Stimulated activated CD8-positive, alpha-beta memory T cell treated with anti-CD3 and anti-CD28 coated beads, Interleukin-15, amount 100 ng/mL, for 24 hours (primary cell): ENCODE measurements around the gene MIS12.
A peak's percentile ranks its signal among the peaks of the same experiment; 100 is the strongest.

ENCODE experiments used
- DNase-seq: peaks from one replicate; pipeline ENCODE4 v3.0.0-alpha.2; 2020; ENCODE audit warnings: low read depth

The MIS12 gene, protein sequence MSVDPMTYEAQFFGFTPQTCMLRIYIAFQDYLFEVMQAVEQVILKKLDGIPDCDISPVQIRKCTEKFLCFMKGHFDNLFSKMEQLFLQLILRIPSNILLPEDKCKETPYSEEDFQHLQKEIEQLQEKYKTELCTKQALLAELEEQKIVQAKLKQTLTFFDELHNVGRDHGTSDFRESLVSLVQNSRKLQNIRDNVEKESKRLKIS

DNA sequence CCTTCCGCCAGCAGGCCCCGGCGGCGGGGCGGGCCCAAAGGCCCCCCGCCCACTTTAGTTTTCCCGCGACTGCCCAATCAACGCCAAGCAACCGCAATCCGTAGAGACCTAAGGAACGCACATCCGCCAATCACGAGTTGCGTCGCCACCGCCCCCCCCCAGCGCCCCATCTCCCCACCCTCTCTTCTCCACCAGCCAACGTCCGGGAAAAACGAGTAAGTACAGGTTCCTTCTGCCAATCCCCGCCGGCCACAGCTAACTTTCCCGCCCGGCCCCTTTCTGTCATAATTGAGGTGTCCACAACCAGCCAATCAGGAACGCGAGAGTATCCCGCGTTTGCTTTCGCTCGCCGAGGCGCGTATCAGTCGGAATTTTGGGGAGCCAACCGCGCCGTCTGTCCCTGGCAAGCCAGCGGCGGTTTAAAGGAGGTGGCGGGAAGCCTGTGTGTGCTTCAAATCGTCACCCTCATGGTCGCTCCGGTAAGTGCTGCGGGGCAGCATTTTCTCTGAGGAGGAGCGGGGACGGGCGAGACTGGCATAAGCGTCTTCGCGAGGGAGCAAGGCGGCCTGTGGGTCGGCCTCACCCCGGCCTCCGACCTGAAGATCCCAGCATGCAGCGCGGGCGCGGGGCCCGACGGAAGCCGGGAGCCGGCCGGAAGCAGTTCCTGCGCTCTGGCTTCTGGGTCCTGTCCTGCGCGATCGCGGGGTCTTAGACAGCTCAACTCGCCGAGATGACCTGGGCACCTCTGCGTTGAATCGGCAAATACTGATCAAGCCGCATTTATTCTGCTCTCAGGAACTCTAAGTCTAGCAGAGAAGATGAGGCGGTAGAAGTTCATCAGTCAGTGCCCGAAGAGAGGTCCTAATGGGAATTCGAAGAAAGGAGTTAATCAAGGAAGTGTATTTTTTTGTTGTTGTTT lies at the start of gene MIS12:
TSS of gene MIS12 (plus strand) at position 361 of the 919 bp plus-strand sequence. CDS start 2,297 bp downstream, outside the sequence.
- peak; percentile 86 for DNase-seq

DNA sequence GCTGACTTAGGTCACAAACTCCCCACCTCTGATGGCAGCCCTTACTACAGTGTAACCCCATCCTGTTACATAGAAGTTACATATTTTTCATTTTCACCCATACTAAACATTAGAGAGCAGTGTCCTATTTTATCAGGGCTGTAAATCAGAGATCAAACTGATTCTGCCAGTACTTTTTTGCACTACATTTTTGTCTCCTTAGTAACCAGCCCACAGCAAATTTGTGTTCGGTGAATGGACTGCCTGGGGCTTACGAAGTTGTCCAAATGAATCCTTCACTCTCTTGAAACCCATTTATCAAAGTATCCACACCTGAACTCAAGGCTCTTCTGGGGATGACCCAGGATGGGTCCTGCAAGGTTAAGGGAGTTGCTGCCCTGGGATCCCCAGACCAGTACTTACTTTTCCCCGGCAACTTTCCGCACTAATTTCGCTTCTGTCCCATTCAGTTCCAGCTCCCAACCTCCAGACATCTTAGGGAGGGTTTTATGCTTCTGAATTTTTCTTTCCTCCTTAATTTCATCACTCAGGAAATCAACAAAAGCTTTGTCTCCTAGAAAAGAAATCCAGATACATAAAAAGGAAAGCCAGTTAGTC lies 48.5 kb upstream of the MIS12 start:
- DNase-seq = no peak

DNA sequence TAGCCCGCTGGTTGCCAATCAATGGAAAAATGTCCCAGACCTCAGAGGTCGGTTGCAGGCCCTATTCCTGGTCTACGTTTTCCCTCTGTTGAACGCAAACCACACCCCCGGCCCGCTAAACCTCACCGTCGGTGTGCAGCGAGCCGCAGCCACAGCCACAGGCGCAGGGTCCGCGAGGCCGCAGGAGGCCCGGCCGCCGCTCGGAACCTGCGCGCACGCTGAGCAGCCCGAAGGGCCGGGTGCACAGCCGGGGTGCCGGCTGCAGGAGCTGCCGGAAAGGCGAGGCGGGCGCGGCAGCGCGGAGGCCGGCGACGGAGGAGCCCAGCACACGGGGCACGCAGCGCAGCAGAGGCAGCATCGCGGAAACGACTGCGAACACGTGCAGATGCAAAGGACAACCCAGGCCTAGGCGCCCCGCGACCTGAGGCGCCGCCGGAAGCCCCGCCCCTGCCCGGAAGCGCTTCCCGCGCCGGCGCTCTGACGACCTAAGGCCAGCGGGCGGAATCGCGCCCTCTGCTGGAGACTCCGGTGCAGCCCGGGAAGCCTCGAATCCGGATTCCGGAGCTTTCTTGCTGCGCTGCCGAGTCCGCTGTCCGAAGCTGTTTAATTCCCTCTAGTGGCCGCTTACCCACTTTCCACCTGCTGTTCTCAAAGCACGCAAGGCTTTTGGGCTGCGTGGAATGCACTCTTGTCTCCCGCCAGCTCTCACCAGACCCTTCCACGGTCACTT lies 47.5 kb upstream of the MIS12 start, which contains the start of gene C1QBP:
TSS of gene C1QBP (minus strand) at position 440 of the 730 bp plus-strand sequence. CDS start at position 358, 82 bp downstream.
- DNase-seq = peak; percentile 93

DNA sequence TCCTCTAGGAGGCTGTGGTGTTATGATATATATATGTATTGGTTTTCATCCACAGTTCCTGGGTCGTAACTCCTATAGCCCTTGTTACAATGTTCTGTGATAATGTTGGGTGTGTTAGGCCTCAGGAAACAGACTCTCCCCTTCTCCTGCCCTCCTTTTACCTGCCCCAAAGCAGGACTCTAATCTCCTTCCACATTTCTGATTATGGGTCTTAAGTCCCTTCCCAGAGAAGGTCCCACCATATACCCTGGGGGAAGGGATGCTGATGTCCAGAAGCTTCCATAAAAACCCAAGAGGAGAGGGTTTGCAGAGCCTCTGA lies 47.0 kb upstream of the MIS12 start:
- no peak for DNase-seq

- no peak for DNase-seq
These were observed 42.6 kb upstream of the MIS12 start for GRCh38 chr17:5443728-5444127.

DNA sequence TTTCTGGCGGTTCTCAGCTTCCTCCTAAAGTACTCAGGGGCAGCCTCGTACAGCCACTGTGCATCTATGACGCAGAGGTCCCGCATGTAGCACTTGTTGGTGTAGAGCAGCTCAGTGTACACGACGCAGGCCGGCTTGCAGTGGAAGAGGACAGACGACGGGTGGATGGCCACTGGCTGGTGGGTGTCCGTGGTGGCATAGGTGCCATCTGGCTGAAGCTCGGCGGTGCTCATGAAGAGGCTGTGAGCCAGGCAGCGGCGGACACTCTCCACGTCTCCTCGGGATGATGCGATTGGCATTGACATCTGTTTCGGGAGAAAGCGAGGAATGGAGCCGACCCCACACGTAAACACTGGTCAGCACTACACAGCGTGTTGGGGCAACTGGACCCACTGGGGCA lies 42.2 kb upstream of the MIS12 start:
- DNase-seq = no peak

DNA sequence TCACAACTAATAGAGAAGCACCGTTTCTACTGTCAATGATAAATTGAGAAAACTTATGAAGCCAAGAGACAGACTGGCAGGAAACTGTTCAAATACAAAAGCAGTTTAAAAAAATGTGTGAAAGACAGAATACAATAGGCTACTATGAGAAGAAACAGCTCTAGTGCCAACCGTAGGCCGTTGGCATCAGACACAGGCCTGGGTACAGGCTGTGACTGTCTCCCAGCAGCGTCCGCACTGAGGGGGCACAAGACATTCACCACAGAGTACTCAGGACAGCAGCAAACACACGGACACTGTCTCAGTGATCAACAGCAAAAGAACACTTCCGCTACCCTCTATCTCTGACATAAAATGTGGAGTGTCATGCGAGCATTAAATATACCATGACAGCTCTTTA lies 39.6 kb upstream of the MIS12 start:
- DNase-seq = no peak

GRCh38 chr17:5464717-5465507 lies 21.5 kb upstream of the MIS12 start:
- no peak for DNase-seq

- no peak for DNase-seq
These were observed 20.1 kb upstream of the MIS12 start for GRCh38 chr17:5466295-5466694.

- DNase-seq = no peak
These were observed 18.9 kb upstream of the MIS12 start for GRCh38 chr17:5467416-5467815.

DNA sequence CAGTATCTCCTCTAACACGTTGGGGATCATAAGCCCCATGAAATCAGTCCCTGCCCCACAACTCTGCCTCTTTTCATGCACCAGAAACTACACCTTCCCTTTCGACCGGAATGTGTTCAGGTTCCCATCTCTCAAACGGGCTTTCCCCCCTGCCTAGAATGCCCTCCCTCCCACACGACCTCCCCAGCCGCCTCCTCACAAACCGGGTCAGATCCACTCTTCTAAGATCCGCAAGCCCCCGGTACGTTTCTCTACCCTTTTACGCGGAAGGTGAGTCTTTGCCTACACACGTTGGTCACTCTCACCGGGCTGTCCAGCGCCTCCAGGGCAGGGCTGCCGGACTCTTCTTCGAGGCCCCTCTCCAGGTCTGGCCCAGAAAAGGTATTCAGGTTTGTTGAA lies 18.3 kb upstream of the MIS12 start:
- DNase-seq = no peak

DNA sequence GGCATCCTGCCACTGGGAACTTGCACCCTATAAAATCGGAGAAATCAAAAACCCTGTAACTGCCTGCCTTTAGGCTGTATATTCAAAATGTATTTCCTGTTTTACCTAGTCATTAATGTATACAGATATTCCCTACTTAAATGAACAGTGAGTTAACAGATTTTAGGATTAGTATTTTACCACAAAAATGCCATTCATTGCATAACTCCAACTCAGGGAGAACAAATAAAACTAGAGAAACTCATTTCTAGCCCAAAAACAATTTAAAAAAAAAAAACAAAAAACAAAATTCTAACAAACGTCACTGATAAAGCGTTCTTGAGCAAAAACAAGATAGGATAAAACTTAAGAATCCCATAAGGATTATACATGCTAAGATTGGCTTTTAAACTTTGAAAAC lies 13.9 kb upstream of the MIS12 start:
- DNase-seq = no peak

DNA sequence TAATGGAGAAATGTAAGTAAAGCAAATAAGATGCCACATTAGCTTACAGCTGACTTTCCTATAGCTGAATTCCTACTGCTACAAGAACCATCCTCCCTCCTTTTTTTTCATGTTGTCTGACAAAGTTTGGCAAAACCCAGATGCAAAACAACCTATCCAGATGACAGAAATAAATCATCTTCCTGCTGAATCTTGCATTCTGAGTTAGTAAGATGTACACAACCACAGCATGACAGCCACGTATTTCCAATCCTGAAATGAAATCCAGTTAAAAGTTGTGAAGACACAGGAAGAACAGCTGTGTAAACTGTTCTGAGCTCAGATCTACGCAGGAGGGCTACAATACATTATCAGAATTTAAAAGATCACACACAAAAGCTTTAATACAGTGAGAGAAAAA lies 12.5 kb upstream of the MIS12 start:
- no peak for DNase-seq

- DNase-seq = no peak
These were observed 7.4 kb upstream of the MIS12 start for GRCh38 chr17:5478992-5479391.

- no peak for DNase-seq
These were observed 5.4 kb upstream of the MIS12 start for GRCh38 chr17:5480962-5481361.

DNA sequence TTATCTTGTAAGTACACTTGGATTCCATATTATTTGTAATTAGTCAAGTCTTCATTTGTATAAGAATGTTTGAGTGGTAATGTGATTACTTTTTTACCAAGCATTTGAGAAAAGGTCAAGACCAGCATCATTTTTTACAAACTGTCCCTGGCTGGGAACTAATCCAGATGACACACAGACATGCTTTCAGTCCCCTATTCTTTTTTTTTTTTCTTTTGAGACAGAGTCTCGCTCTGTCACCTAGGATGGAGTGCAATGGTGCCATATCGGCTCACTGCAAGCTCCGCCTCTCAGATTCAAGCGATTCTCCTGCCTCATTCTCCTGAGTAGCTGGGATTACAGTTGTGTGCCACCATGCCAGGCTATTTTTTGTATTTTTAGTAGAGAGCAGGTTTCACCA lies 4.9 kb upstream of the MIS12 start:
- DNase-seq = no peak

- no peak for DNase-seq
These were observed 828 bp upstream of the MIS12 start, which contains the start of gene DERL2 for GRCh38 chr17:5485270-5486205. TSS of gene DERL2 (minus strand) at chr17:5486178. CDS start at chr17:5486161, 17 bp downstream.

DNA sequence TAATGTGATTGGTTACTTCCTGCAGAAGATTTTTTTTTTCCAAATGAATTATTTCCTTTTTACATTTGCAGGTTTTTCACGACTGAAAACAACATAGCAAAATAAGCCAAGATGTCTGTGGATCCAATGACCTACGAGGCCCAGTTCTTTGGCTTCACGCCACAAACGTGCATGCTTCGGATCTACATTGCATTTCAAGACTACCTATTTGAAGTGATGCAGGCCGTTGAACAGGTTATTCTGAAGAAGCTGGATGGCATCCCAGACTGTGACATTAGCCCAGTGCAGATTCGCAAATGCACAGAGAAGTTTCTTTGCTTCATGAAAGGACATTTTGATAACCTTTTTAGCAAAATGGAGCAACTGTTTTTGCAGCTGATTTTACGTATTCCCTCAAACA lies 2.4 kb downstream of the MIS12 start:
- DNase-seq = no peak

DNA sequence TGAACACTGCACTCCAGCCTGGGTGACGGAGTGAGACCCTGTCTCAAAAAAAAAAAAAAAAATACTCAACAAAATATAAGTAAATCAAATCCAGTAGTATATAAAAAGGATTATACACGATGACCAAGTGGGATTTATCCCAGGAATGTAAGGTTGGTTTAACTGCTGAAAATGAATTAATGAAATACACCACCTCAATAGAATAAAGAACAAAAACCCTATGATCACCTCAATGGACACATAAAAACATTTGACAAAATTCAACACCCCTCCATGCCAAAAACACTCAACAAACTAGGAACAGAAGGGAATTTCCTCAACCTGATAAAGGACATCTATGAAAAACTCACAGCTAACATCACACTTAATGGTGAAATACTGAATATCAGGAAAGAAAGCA lies 6.6 kb downstream of the MIS12 start:
- no peak for DNase-seq

- DNase-seq = no peak
These were observed 13.3 kb downstream of the MIS12 start for GRCh38 chr17:5499476-5500231.
